GM19025 (cell line): ENCODE measurements around the gene SERINC4.
"Not testable (repeated sequence)": the region's sequence is repeated elsewhere in the genome, so short reads cannot be mapped to it uniquely, and the experiment has no call there.

Experiments used
- ATAC-seq: cut with Tn5 transposase; IDR thresholded peaks from one replicate; pipeline ENCODE4 v1.9.1; 2021; ENCODE audit warnings: mild to moderate bottlenecking, low read depth, moderate library complexity; ENCODE audit not compliant: unreplicated experiment

The SERINC4 gene

DNA sequence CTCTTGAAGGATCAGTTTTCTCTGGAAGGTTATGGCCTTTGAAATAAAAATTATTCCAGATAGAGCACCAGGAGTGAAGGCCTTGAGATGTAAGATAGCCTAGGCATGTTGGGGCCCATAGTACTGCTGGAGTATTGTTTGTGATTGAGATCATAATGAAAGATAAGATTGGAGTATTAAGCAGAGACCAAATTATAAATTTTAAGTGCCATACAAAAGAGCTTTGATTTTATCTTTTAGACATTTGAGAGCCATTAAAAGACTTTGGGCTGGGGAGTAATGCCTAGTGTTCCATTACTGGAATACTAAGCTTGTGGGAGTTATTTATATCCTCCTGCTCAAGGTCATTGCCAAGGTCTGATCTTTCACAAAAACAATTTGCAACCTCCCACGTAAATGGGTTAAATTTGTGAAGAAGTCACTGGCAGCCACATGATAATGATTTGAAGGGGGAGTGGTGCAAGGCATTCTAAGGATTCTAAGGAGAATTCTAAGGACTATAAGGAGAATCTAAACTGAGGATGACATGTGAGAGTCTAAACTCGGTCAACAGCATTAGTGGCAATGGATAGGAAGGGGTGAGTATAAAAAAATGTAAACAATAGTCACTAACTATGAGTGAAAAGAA lies 36.1 kb downstream of the SERINC4 start:
- no peak for ATAC-seq

DNA sequence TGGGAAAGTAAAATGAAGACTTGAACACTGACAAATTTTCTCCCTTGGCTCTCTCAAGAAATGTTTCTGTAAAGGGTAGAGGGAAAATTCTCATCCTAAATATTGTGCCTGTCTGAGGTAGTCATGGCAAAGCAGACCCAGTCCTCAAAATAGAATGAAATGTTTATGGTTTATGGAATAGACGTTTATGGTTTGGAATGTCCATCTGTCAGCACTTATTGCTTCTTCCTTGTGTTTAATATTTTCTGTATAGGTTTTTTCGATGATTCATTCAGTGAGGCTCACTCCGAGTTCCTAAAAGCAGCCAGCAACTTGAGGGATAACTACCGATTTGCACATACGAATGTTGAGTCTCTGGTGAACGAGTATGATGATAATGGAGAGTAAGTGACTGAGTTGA lies 37.2 kb downstream of the SERINC4 start:
- no peak for ATAC-seq

GRCh38 chr15:43751885-43752284 lies 48.1 kb downstream of the SERINC4 start:
- no peak for ATAC-seq

DNA sequence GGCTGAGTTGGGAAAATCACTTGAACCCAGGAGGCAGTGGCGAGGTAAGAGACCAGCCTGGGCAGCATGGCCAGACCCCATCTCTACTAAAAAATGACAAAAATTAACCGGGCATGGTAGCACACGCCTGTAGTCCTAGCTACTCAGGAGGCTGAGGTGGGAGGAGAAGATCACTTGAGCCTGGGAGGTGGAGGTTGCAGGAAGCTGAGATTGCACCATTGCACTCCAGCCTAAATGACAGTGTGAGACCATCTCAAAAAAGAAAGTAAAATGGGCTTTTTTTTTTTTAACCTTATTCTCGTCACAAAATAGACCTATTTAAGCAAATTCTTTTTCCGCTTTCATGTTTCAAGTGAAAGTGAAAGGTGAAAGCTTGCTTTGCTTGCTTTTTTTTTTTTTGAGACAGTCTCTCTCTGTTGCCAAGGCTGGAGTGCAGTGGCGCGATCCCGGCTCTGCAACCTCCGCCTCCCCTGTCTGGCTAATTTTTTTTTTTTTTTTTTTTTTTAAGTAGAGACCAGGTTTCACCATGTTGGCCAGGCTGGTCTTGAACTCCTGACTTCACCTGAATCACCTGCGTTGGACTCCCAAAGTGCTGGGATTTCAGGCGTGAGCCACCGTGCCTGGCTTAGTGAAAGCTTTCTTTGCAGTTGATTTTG lies 50.2 kb downstream of the SERINC4 start:
- ATAC-seq, result peak; percentile 38

DNA sequence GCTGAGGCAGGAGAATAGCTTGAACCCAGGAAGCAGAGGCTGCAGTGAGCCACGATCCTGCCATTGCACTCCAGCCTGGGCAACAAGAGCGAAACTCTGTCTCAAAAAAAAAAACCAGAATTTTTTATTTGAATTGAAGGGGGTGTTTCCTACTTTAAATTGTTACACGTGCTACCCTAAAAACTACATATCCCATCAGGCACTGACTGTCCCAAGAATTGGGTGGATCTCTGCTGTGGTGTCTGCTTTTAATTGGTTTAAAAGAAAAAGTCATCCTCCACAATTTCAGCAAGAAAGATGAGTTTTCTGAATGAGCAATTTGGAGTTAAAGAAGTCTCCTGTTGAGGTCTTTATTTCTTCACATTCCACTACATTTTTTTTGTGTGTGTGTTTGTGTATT lies 51.6 kb downstream of the SERINC4 start:
- no peak for ATAC-seq

DNA sequence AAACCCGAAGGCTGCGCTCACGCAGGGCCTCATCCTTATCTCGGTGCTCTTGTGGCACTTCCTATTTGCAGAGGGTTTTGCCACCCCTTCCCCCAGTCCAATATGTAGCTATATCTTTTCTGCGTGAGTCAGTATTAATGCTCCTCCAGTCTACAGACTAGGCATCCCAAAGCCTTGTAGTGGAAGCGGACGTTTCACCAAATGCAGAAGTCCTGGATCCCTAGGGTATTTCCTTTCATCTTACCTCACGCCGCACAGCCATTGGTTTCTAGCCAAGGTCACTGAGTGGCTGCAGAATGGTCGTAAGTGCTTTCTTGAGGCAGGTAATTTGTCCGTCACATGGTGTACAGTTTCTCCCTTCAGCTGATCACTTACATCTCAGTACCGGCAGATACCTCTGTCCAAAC lies 53.1 kb downstream of the SERINC4 start:
- ATAC-seq, result not testable (repeated sequence)

DNA sequence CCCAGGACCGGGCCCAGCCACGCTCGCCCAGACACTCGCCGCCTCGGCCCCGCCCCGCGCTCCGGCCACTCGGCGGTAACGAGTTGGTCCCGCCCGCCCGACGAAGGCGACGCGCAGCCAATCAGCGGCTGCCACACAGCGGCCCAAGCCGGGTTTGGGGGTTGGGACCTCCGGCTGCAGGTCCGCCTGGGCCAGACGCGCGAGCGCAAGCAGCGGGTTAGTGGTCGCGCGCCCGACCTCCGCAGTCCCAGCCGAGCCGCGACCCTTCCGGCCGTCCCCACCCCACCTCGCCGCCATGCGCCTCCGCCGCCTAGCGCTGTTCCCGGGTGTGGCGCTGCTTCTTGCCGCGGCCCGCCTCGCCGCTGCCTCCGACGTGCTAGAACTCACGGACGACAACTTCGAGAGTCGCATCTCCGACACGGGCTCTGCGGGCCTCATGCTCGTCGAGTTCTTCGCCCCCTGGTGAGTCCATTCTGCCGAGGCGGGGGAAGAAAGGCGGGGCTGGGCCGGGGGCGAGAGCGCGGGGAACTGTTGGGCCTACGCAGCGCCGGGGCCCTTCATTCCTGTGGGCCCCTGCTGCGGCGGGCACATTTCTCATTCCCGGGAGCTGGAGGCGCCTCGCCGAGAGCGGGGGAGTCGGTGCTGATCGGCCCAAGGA lies 53.6 kb downstream of the SERINC4 start, which contains the start of gene PDIA3:
PDIA3 (plus strand) TSS at position 194 of the 658 bp plus-strand sequence; CDS start at position 296, 102 bp downstream.
- ATAC-seq, result peak; percentile 74
